WI38 (cell line): ENCODE measurements around the gene GCDH.

ENCODE experiments used
- H3K4me3 ChIP-seq: 2 replicates; pipeline ENCODE4 v1.5.1; 2011; ENCODE audit warnings: low read depth, mild to moderate bottlenecking, control low read depth, low read length
- CTCF ChIP-seq: IDR thresholded peaks from 2 replicates; pipeline ENCODE4 v1.5.1; 2012; ENCODE audit warnings: low read depth, mild to moderate bottlenecking, control low read depth, low read length

GCDH gene

GRCh38 chr19:12946731-12947496 is 56.0 kb downstream of the GCDH start:
- no peak for TF ChIP-seq CTCF
- peak overlapping the region; percentile 75 for H3K4me3 ChIP-seq

GRCh38 chr19:12947702-12948611 is 57.0 kb downstream of the GCDH start:
- no peak for TF ChIP-seq CTCF
- no peak overlapping the region for H3K4me3 ChIP-seq

GRCh38 chr19:12948612-12949362 is 57.8 kb downstream of the GCDH start:
- no peak overlapping the region for H3K4me3 ChIP-seq
- TF ChIP-seq CTCF = no peak
